GM12892 (cell line): Measurements from ENCODE around the gene TUBGCP4.

Experiments used
- POLR2A ChIP-seq: IDR thresholded peaks from 2 replicates; pipeline ENCODE4 v1.6.1; 2011; ENCODE audit warnings: low read depth, low read length, control low read depth
- POLR2AphosphoS5 ChIP-seq: IDR thresholded peaks from 2 replicates; pipeline ENCODE4 v1.6.1; 2011; ENCODE audit warnings: low read depth, low read length, control low read depth

GRCh38 chr15:43440721-43441281, 69.9 kb downstream of the TUBGCP4 start:
- TF ChIP-seq POLR2A (no peak), POLR2AphosphoS5 (no peak)
